ENCODE data around the gene CGREF1.

DNA sequence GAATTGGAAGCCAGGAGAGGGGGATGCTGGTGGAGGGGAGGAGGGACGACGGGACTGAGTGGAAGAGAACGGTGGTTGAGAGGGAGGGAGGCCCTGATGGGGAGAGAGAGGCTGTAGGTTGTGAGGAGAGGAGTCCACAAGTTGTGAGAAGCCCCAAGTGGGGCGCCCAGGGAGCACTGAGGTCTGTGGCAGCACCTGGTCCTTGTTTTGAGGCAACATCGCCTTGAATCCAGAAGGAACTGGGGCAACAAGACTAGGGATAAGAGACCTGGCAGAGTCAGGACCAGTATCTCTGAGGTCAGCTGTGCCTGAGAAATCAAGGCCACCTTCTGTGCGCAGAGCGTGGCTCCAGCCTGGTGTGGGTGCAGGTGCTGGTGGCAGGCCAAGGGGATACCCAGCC lies 19.2 kb upstream of the CGREF1 start:
- TF ChIP-seq POLR2A (IDR thresholded peaks at IDR 0.05) (no peak), POLR2AphosphoS5 (IDR thresholded peaks at IDR 0.05) (no peak)
- TF ChIP-seq, protein P1, sequence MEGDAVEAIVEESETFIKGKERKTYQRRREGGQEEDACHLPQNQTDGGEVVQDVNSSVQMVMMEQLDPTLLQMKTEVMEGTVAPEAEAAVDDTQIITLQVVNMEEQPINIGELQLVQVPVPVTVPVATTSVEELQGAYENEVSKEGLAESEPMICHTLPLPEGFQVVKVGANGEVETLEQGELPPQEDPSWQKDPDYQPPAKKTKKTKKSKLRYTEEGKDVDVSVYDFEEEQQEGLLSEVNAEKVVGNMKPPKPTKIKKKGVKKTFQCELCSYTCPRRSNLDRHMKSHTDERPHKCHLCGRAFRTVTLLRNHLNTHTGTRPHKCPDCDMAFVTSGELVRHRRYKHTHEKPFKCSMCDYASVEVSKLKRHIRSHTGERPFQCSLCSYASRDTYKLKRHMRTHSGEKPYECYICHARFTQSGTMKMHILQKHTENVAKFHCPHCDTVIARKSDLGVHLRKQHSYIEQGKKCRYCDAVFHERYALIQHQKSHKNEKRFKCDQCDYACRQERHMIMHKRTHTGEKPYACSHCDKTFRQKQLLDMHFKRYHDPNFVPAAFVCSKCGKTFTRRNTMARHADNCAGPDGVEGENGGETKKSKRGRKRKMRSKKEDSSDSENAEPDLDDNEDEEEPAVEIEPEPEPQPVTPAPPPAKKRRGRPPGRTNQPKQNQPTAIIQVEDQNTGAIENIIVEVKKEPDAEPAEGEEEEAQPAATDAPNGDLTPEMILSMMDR (IDR thresholded peaks at IDR 0.05): no peak

All from sigmoid colon (tissue), 4 donors.